Epithelial cell of esophagus (primary cell): ENCODE data around the gene QRFP.

Experiments
- DNase-seq: peaks from one replicate; pipeline ENCODE4 v3.0.0; 2010; ENCODE audit warnings: low read depth
- H3K4me3 ChIP-seq: 2 replicates; pipeline ENCODE4 v1.5.1; 2011; ENCODE audit warnings: mild to moderate bottlenecking, low read length, control low read depth
- TF ChIP-seq, protein P1 (sequence below): IDR thresholded peaks from 2 replicates; pipeline ENCODE4 v1.5.1; 2011; ENCODE audit warnings: low read depth, mild to moderate bottlenecking, low read length, control low read depth, inconsistent platforms; ENCODE audit not compliant: insufficient read depth; ENCODE audit errors: missing control alignments

Gene QRFP

DNA sequence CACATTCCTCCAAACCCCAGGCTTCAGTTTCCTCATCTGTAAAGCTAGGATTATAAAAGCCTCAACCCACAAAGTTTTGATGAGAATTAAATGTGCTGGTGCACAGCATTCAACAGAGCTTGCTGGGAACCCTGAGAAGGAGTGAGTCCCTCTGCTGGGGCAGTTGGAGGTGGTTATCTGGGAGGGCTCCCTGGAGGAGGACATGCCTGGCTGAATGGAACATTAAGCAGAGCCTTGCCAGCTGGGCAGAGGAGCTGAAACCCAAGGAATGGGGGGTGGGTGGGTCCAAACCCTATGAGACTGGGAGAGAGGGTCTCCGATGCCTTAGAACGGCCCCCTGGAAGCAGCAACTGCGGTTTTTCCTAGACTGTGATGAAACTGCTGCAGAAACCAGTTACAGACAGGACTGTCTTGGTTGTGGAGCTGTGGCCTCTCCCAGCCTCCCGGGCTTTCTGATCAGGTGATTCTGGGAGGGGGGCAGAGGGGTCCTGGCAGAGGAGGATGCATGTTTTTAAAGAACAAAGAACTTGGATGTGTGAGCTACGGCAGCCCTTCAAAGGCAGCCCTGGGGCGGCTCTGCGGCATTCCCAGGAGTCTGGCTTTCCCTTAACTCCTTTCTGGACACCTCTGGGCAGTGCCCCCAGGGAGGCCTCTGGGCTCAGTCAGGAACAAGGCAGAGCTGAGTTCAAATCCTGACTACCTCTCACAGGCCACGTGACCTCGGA lies 21.7 kb upstream of the QRFP start:
- DNase-seq, result no peak
- no peak overlapping the region for H3K4me3 ChIP-seq
- TF ChIP-seq, protein P1, sequence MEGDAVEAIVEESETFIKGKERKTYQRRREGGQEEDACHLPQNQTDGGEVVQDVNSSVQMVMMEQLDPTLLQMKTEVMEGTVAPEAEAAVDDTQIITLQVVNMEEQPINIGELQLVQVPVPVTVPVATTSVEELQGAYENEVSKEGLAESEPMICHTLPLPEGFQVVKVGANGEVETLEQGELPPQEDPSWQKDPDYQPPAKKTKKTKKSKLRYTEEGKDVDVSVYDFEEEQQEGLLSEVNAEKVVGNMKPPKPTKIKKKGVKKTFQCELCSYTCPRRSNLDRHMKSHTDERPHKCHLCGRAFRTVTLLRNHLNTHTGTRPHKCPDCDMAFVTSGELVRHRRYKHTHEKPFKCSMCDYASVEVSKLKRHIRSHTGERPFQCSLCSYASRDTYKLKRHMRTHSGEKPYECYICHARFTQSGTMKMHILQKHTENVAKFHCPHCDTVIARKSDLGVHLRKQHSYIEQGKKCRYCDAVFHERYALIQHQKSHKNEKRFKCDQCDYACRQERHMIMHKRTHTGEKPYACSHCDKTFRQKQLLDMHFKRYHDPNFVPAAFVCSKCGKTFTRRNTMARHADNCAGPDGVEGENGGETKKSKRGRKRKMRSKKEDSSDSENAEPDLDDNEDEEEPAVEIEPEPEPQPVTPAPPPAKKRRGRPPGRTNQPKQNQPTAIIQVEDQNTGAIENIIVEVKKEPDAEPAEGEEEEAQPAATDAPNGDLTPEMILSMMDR, result no peak

DNA sequence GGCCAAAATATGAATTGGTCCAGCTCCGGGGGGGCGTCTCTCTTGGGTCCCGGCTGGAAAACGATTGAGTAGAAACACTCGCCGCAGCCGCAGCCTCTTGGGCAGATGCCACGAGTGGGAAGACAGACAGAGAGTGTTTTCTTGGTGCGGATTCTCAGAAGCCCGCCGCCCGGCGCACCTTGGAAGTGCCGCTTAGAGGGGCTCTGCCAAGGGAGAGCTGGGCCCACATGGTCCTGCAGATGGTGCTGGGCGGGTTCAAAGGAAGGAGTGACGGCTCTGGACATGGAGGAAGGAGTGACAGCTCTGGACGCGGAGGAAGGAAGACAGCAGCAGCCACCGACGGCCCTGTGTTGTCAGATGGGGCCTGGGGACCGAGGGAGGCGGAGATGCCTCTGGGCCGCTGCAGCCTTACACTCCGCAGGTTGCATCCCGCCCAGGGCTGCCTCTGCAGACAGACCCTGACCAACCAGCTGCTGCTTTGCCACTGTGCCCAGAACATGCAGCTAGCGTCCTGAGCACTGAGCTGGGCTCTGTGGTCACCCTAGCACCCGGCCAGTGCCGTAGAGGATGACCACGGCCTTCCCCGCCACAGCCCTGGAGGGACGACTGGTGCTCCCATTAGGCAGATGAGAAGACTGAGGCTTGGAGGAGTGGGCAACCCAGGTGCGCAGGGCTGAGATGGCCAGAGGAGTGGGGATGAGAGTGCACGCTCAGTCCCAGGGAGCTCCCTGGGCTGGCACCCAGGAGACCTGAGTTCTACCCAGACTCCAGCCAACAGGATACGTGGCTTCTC lies 20.8 kb upstream of the QRFP start:
- TF ChIP-seq, protein P1, result no peak
- DNase-seq, result no peak
- no peak overlapping the region for H3K4me3 ChIP-seq

DNA sequence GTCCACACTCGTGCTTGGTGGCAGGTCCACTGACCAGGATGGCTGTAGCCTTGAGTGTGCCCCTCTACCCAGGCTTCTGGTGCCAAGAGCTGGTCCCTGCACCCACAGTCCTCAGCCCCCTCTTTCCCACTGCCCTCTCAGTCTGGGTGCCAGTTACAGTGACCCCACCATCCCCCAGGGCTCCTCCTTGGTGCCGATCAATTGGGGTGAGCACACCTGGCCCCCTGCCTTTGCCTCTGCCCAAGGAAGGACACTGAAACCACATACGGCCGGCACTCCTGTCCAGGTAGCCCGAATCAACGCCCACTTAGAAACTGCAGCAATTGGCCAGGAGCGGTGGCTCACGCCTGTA lies 18.5 kb upstream of the QRFP start:
- no peak overlapping the region for H3K4me3 ChIP-seq
- TF ChIP-seq, protein P1, result no peak
- no peak for DNase-seq

DNA sequence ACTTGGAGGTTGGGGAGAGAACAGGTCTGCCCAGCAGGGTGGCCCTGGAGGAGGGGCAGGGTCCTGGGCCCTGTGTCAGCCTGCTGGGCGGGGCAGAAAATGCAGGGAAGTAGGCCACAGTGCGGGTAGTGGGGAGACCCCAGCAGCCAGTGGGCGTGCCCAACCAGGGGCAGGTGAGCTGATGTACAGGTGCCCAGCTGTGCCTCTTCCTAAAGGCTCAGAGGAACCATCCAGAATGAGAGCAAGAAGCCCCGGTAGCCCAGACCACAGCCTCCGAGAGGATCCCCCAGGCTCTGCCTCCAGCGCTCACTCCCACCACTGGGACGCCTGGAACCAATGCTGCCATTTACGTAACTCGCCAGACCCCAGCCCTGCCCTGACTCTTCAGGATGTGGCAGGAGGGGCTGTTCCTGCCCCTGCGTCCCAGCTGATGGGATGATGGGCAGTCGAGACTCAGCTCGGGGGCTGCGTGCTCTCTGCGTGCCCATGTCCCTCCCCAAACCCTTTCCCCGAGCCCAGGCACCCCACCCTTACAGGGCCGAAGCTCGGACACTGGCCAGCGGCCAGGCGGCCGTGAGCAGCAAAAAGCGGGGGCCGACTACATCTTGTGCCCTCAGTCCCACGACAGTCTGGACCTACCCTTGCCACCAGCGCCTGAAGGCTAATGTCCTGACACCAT lies 17.9 kb upstream of the QRFP start:
- H3K4me3 ChIP-seq, result no peak overlapping the region
- TF ChIP-seq, protein P1, result no peak
- DNase-seq, result no peak

DNA sequence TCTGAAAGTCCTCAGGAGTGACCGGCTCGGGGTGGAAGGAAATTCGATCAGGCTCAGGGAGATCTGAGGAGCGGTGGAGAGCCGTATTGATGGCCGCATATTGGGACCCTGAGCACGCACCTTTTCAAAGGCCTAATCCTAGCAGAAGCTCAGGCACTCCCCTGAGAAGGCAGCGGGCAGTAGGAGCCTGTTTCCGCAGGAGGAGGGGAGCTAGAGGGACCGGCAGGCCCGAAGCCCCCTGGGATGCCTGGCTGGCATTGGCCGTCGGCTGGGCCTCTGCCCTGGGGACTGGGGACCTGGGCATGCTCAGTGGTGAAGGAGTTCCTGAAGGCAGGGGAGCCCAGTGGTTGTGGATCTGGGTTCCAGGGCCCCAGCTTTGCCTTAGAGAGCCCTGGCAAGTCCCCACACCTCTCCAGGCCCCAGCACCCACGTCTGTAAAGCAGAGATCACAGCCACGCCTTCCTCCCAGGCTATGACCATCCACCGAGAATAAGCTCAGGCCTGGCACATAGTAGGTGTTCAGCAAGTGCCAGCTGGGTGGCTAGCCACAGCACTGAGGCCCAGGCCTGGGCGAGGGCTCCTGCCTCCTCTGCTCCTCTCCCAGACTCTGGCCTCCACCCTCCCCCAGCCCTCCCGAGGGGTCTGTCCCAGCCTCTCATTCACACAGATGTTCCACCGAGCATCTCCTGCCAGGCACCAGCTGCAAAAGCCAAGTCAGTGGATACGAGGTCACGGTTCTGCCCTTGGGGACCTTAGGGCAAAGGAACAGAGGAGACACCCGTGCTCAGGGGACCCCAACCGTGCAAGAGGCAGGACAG lies 17.2 kb upstream of the QRFP start:
- no peak overlapping the region for H3K4me3 ChIP-seq
- TF ChIP-seq, protein P1, result no peak
- DNase-seq, result no peak

DNA sequence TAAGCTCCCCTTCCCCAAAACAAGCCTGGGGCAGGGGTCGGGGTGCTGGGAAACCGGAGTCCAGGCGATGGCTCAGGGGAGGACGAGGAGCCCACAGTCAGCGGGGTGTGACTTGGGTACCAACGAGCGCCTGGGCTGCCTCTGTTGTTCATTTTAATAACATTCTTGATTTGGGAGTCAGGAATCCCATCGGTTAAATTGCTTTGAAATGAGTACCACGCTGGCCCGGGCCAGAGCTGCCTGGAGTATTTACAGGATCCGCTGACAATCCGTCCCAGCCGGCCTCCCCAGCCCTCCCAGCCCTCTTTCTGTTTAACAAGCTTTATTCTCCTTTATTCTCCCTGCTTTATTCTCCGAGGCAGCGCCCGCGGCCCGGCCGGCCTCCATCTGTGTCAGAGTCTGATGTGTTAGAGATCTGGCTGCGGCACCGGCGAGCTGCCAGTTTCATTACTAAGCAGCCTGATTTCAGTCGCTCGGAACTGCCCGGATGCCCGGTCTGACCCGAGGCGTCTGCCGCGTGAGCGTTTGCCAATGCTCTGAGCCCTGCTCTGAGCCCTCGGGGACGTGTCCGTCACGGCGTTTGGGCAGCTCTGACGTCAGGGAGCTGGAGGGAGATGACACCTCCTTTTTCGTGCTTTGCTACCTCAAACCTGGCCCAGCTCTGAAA lies 16.5 kb upstream of the QRFP start:
- TF ChIP-seq, protein P1, result no peak
- H3K4me3 ChIP-seq, result no peak overlapping the region
- peak; percentile 90 for DNase-seq
